Measurements from ENCODE around the gene AGXT.

DNA sequence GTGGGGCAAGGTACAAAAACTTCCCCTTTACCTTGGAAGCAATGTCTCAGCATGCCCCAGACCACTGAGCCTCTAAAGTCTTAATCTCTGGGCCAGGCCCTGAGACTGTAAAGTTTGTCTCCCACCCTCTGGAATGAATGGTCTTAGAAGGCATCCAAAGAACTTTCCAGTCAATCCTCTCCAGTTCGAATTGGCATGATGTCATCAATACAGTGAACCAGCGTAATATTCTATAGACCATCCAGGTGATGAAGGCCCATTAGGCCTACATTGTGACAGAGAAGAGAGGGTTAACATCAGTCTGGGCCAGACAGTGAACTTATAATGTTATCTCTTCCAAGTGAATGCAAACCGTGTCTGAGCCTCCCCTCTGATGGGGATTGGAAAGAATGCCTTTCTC lies 16.1 kb downstream of the AGXT start:
- TF ChIP-seq, protein P1, sequence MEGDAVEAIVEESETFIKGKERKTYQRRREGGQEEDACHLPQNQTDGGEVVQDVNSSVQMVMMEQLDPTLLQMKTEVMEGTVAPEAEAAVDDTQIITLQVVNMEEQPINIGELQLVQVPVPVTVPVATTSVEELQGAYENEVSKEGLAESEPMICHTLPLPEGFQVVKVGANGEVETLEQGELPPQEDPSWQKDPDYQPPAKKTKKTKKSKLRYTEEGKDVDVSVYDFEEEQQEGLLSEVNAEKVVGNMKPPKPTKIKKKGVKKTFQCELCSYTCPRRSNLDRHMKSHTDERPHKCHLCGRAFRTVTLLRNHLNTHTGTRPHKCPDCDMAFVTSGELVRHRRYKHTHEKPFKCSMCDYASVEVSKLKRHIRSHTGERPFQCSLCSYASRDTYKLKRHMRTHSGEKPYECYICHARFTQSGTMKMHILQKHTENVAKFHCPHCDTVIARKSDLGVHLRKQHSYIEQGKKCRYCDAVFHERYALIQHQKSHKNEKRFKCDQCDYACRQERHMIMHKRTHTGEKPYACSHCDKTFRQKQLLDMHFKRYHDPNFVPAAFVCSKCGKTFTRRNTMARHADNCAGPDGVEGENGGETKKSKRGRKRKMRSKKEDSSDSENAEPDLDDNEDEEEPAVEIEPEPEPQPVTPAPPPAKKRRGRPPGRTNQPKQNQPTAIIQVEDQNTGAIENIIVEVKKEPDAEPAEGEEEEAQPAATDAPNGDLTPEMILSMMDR (IDR thresholded peaks at IDR 0.05; ENCODE audit: insufficient read depth, low read length) = no peak
- no peak for TF ChIP-seq POLR2AphosphoS5 (IDR thresholded peaks at IDR 0.05; ENCODE audit: low read depth)
- TF ChIP-seq, protein P2, sequence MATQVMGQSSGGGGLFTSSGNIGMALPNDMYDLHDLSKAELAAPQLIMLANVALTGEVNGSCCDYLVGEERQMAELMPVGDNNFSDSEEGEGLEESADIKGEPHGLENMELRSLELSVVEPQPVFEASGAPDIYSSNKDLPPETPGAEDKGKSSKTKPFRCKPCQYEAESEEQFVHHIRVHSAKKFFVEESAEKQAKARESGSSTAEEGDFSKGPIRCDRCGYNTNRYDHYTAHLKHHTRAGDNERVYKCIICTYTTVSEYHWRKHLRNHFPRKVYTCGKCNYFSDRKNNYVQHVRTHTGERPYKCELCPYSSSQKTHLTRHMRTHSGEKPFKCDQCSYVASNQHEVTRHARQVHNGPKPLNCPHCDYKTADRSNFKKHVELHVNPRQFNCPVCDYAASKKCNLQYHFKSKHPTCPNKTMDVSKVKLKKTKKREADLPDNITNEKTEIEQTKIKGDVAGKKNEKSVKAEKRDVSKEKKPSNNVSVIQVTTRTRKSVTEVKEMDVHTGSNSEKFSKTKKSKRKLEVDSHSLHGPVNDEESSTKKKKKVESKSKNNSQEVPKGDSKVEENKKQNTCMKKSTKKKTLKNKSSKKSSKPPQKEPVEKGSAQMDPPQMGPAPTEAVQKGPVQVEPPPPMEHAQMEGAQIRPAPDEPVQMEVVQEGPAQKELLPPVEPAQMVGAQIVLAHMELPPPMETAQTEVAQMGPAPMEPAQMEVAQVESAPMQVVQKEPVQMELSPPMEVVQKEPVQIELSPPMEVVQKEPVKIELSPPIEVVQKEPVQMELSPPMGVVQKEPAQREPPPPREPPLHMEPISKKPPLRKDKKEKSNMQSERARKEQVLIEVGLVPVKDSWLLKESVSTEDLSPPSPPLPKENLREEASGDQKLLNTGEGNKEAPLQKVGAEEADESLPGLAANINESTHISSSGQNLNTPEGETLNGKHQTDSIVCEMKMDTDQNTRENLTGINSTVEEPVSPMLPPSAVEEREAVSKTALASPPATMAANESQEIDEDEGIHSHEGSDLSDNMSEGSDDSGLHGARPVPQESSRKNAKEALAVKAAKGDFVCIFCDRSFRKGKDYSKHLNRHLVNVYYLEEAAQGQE (IDR thresholded peaks at IDR 0.05; ENCODE audit: insufficient replicate concordance, low read depth) = no peak
